Measurements from ENCODE around the gene ADAM33. TPM values are rescaled to one million over a fixed set of nuclear protein-coding genes. Genes with fewer than 3 reads are reported as not detected.

ADAM33 gene
- 10 to 100 TPM; 11.5 to 23.7 (median 12.1) TPM for total RNA-seq
- 30.5 TPM for polyA plus RNA-seq
- long read RNA-seq, donor 1, partial matches to known transcripts: 8 of 24 reads
- long read RNA-seq, donor 1, other reads (novel, unspliced or antisense): 15 of 24 reads
- long read RNA-seq, donor 2, partial matches to known transcripts: 6 of 25 reads
- long read RNA-seq, donor 2, other reads (novel, unspliced or antisense): 19 of 25 reads
- long read RNA-seq, donor 3, partial matches to known transcripts: 21 of 44 reads
- long read RNA-seq, donor 3, other reads (novel, unspliced or antisense): 18 of 44 reads
- long read RNA-seq, donor 4, partial matches to known transcripts: 2 of 16 reads
- long read RNA-seq, donor 4, other reads (novel, unspliced or antisense): 11 of 16 reads

GRCh38 chr20:3681931-3682781 lies at the start of gene ADAM33:
Gene ADAM33, minus strand, starts transcription at chr20:3682010. Its CDS starts 6 bp downstream, at chr20:3682004.
- Histone ChIP-seq H3K4me3 (ENCODE audit: low read length) (peak within 1 kb of the TSS; percentile 40), H3K27me3 (ENCODE audit: control insufficient read depth, insufficient read depth) (no peaks in the 10 kb centered on the region), H3K9me3 (ENCODE audit: control insufficient read depth, low read length) (no peaks in the 10 kb centered on the region), H3K27ac (ENCODE audit: low read length) (peak within 1 kb of the TSS; percentile 4), H3K4me1 (ENCODE audit: control insufficient read depth, insufficient read depth, low read length) (peaks cover 2% of the 10 kb centered on the region)
- ATAC-seq (peak; percentile 46 to 51), DNase-seq (peak; percentile 72 to 90 (median 88))
- intact Hi-C loops (cut with DNase I): loop anchor here in 1 of 4 donors (10.0 kb wide), 1 partner anchor 173 kb away; no protein-coding TSS in a partner anchor
- 5% methylated on average over 65 of the region's 65 CpGs for WGBS

GRCh38 chr20:3730803-3731672 lies 49.2 kb upstream of the ADAM33 start:
- intact Hi-C loops (cut with DNase I): no loop called here
- peaks cover 3% of the 10 kb centered on the region for H3K4me1 ChIP-seq (ENCODE audit: control insufficient read depth, insufficient read depth, low read length)
- no peak for ATAC-seq
- DNase-seq: peak in 1 of 3 donors; percentile 12
- no peaks in the 10 kb centered on the region for H3K27me3 ChIP-seq (ENCODE audit: control insufficient read depth, insufficient read depth)
- H3K27ac ChIP-seq (ENCODE audit: low read length): peak overlapping the region; percentile 16
- no peaks in the 10 kb centered on the region for H3K9me3 ChIP-seq (ENCODE audit: control insufficient read depth, low read length)
- no peak overlapping the region for H3K4me3 ChIP-seq (ENCODE audit: low read length)
- 86% methylated on average over 12 of the region's 12 CpGs for WGBS

- no peaks in the 10 kb centered on the region for H3K27me3 ChIP-seq (ENCODE audit: control insufficient read depth, insufficient read depth)
- ATAC-seq (peak in 1 of 2 donors; percentile 56), DNase-seq (peak in 1 of 3 donors; percentile 55)
- no peaks in the 10 kb centered on the region for H3K9me3 ChIP-seq (ENCODE audit: control insufficient read depth, low read length)
- peak overlapping the region; percentile 16 for H3K27ac ChIP-seq (ENCODE audit: low read length)
- peaks cover 3% of the 10 kb centered on the region for H3K4me1 ChIP-seq (ENCODE audit: control insufficient read depth, insufficient read depth, low read length)
- intact Hi-C loops (cut with DNase I): no loop called here
- WGBS: 64% methylated on average over 8 of the region's 8 CpGs
- no peak overlapping the region for H3K4me3 ChIP-seq (ENCODE audit: low read length)
These were observed 48.2 kb upstream of the ADAM33 start for GRCh38 chr20:3729811-3730540.

GRCh38 chr20:3729378-3729777 lies 47.6 kb upstream of the ADAM33 start:
- Histone ChIP-seq H3K4me1 (ENCODE audit: control insufficient read depth, insufficient read depth, low read length) (peaks cover 3% of the 10 kb centered on the region), H3K9me3 (ENCODE audit: control insufficient read depth, low read length) (no peaks in the 10 kb centered on the region), H3K27ac (ENCODE audit: low read length) (no peak overlapping the region), H3K4me3 (ENCODE audit: low read length) (no peak overlapping the region), H3K27me3 (ENCODE audit: control insufficient read depth, insufficient read depth) (no peaks in the 10 kb centered on the region)
- intact Hi-C loops (cut with DNase I): no loop called here
- ATAC-seq (no peak), DNase-seq (peak in 1 of 3 donors; percentile 14)
- WGBS: 94% methylated on average over 6 of the region's 6 CpGs

GRCh38 chr20:3728876-3729275 lies 47.1 kb upstream of the ADAM33 start:
- H3K9me3 ChIP-seq (ENCODE audit: control insufficient read depth, low read length): no peaks in the 10 kb centered on the region
- H3K27ac ChIP-seq (ENCODE audit: low read length): no peak overlapping the region
- H3K4me3 ChIP-seq (ENCODE audit: low read length): no peak overlapping the region
- 64% methylated on average over 3 of the region's 3 CpGs for WGBS
- no peaks in the 10 kb centered on the region for H3K27me3 ChIP-seq (ENCODE audit: control insufficient read depth, insufficient read depth)
- DNase-seq (peak in 1 of 3 donors; percentile 43), ATAC-seq (no peak)
- peaks cover 3% of the 10 kb centered on the region for H3K4me1 ChIP-seq (ENCODE audit: control insufficient read depth, insufficient read depth, low read length)
- intact Hi-C loops (cut with DNase I): no loop called here

- H3K27ac ChIP-seq (ENCODE audit: low read length): no peak overlapping the region
- no peak overlapping the region for H3K4me3 ChIP-seq (ENCODE audit: low read length)
- WGBS: 88% methylated on average over 5 of the region's 5 CpGs
- no peaks in the 10 kb centered on the region for H3K27me3 ChIP-seq (ENCODE audit: control insufficient read depth, insufficient read depth)
- no peaks in the 10 kb centered on the region for H3K9me3 ChIP-seq (ENCODE audit: control insufficient read depth, low read length)
- DNase-seq: peak in 1 of 3 donors; percentile 33
- intact Hi-C loops (cut with DNase I): no loop called here
- ATAC-seq: no peak
- H3K4me1 ChIP-seq (ENCODE audit: control insufficient read depth, insufficient read depth, low read length): peaks cover 3% of the 10 kb centered on the region
These were observed 46.5 kb upstream of the ADAM33 start for GRCh38 chr20:3728354-3728753.

- 30% methylated on average over 11 of the region's 11 CpGs for WGBS
- Histone ChIP-seq H3K4me1 (ENCODE audit: control insufficient read depth, insufficient read depth, low read length) (peaks cover 3% of the 10 kb centered on the region), H3K9me3 (ENCODE audit: control insufficient read depth, low read length) (no peaks in the 10 kb centered on the region), H3K4me3 (ENCODE audit: low read length) (no peak overlapping the region), H3K27ac (ENCODE audit: low read length) (no peak overlapping the region), H3K27me3 (ENCODE audit: control insufficient read depth, insufficient read depth) (no peaks in the 10 kb centered on the region)
- intact Hi-C loops (cut with DNase I): no loop called here
- peak in 1 of 3 donors; percentile 37 for DNase-seq
- peak; percentile 44 to 61 for ATAC-seq
These were observed 45.7 kb upstream of the ADAM33 start for GRCh38 chr20:3727401-3728021.

GRCh38 chr20:3724356-3724755 lies 42.5 kb upstream of the ADAM33 start:
- no peak for DNase-seq
- intact Hi-C loops (cut with DNase I): no loop called here

GRCh38 chr20:3723284-3723683 lies 41.5 kb upstream of the ADAM33 start:
- Histone ChIP-seq H3K27ac (ENCODE audit: low read length) (no peak overlapping the region), H3K27me3 (ENCODE audit: control insufficient read depth, insufficient read depth) (no peaks in the 10 kb centered on the region), H3K4me1 (ENCODE audit: control insufficient read depth, insufficient read depth, low read length) (no peaks in the 10 kb centered on the region), H3K9me3 (ENCODE audit: control insufficient read depth, low read length) (no peaks in the 10 kb centered on the region), H3K4me3 (ENCODE audit: low read length) (no peak overlapping the region)
- intact Hi-C loops (cut with DNase I): no loop called here
- 95% methylated on average over 8 of the region's 8 CpGs for WGBS
- DNase-seq: no peak
- no peak for ATAC-seq

More at GRCh38 chr20:3724356-3724755, 42.5 kb upstream of the ADAM33 start:
- 68% methylated on average over 4 of the region's 4 CpGs for WGBS
- Histone ChIP-seq H3K4me3 (ENCODE audit: low read length) (no peak overlapping the region), H3K27me3 (ENCODE audit: control insufficient read depth, insufficient read depth) (no peaks in the 10 kb centered on the region), H3K4me1 (ENCODE audit: control insufficient read depth, insufficient read depth, low read length) (peaks cover 3% of the 10 kb centered on the region), H3K9me3 (ENCODE audit: control insufficient read depth, low read length) (no peaks in the 10 kb centered on the region), H3K27ac (ENCODE audit: low read length) (no peak overlapping the region)
- ATAC-seq: no peak

GRCh38 chr20:3721912-3722311 lies 40.1 kb upstream of the ADAM33 start:
- H3K27ac ChIP-seq (ENCODE audit: low read length): no peak overlapping the region
- DNase-seq (no peak), ATAC-seq (no peak)
- no peaks in the 10 kb centered on the region for H3K27me3 ChIP-seq (ENCODE audit: control insufficient read depth, insufficient read depth)
- H3K4me1 ChIP-seq (ENCODE audit: control insufficient read depth, insufficient read depth, low read length): no peaks in the 10 kb centered on the region
- no peaks in the 10 kb centered on the region for H3K9me3 ChIP-seq (ENCODE audit: control insufficient read depth, low read length)
- H3K4me3 ChIP-seq (ENCODE audit: low read length): no peak overlapping the region
- WGBS: 90% methylated on average over 4 of the region's 4 CpGs
- intact Hi-C loops (cut with DNase I): no loop called here

Measured in right cardiac atrium (tissue), 5 donors.